CD4-positive, alpha-beta memory T cell (primary cell): ENCODE measurements around the gene EMC9. TPM values are rescaled to one million over a fixed set of nuclear protein-coding genes. Genes with fewer than 3 reads are reported as not detected.
A peak's percentile ranks its signal among the peaks of the same experiment; 100 is the strongest.

ENCODE experiments used
- CTCF ChIA-PET: fragments of 350-600 bp; sonication (Branson Sonifier 250); formaldehyde crosslinking; loops from one replicate; lab custom pipeline; 2021; ENCODE audit warnings: inconsistent platforms; ENCODE audit not compliant: partially characterized antibody; lab: Charles Lee
- POLR2A ChIA-PET: fragments of 350-600 bp; sonication (Branson Sonifier 250); formaldehyde crosslinking; loops from one replicate; lab custom pipeline; 2021; ENCODE audit not compliant: partially characterized antibody; lab: Charles Lee
- DNase-seq, 5 donors: peaks; one replicate each; pipeline versions ENCODE4 v3.0.0 to v3.0.0-alpha.2; 2020 to 2022; ENCODE audit warnings: mixed read lengths in 1 of 5
- H3K27ac ChIP-seq: one replicate; pipeline ENCODE4 v1.7.0; 2013; ENCODE audit warnings: low read depth, low read length
- H3K27me3 ChIP-seq: 2 replicates; pipeline ENCODE4 v1.7.0; 2013; ENCODE audit warnings: mild to moderate bottlenecking, low read length, moderate library complexity; ENCODE audit not compliant: insufficient read depth
- H3K36me3 ChIP-seq: 2 replicates; pipeline ENCODE4 v1.7.0; 2013; ENCODE audit warnings: mild to moderate bottlenecking, low read length, moderate library complexity; ENCODE audit not compliant: insufficient read depth
- H3K4me1 ChIP-seq: 2 replicates; pipeline ENCODE4 v1.7.0; 2013; ENCODE audit warnings: mild to moderate bottlenecking, low read length, moderate library complexity; ENCODE audit not compliant: insufficient read depth
- H3K4me3 ChIP-seq, 2 donors: one replicate each; pipeline ENCODE4 v1.7.0; 2013; ENCODE audit warnings: low read length in 2 of 2, mild to moderate bottlenecking in 1 of 2
- H3K9me3 ChIP-seq, 2 donors: one replicate each; pipeline ENCODE4 v1.7.0; 2013; ENCODE audit warnings: low read length in 2 of 2, control low read depth in 1 of 2; ENCODE audit not compliant: control insufficient read depth in 1 of 2
- H3K27ac Mint-ChIP-seq, 7 donors: one replicate each; pipeline ENCODE4 v1.8.0; 2020 to 2021; ENCODE audit warnings: mixed read lengths in 7 of 7, mild to moderate bottlenecking in 6 of 7, inconsistent platforms in 3 of 7, moderate library complexity in 3 of 7
- H3K27me3 Mint-ChIP-seq, 2 donors: one replicate each; pipeline ENCODE4 v1.8.0; 2020 to 2021; ENCODE audit warnings: mixed read lengths in 2 of 2
- H3K36me3 Mint-ChIP-seq, 2 donors: one replicate each; pipeline ENCODE4 v1.8.0; 2020 to 2021; ENCODE audit warnings: mixed read lengths in 2 of 2, inconsistent platforms in 1 of 2, mild to moderate bottlenecking in 1 of 2
- H3K4me1 Mint-ChIP-seq, 4 donors: one replicate each; pipeline ENCODE4 v1.8.0; 2020 to 2021; ENCODE audit warnings: mixed read lengths in 4 of 4, mild to moderate bottlenecking in 1 of 4
- H3K4me3 Mint-ChIP-seq, 8 donors: one replicate each; pipeline ENCODE4 v1.8.0; 2020 to 2021; ENCODE audit warnings: mixed read lengths in 8 of 8, mild to moderate bottlenecking in 7 of 8, moderate library complexity in 6 of 8, inconsistent platforms in 3 of 8
- H3K9me3 Mint-ChIP-seq, 8 donors: one replicate each; pipeline ENCODE4 v1.8.0; 2020 to 2021; ENCODE audit warnings: mixed read lengths in 8 of 8, mild to moderate bottlenecking in 5 of 8, inconsistent platforms in 3 of 8, moderate library complexity in 1 of 8
- intact Hi-C: fragments of 100-400 bp; cut with micrococcal nuclease; formaldehyde crosslinking; loops from one replicate; pipeline ENCODE4 v1.15.1; 2023
- polyA plus RNA-seq, 2 donors: library from polyadenylated mRNA; unstranded; fragments of 300-500 nt; fragmentation: Illumina TruSeq; gene quantifications; one replicate each; pipeline ENCODE4 v1.2.3, GENCODE V29; 2021
- total RNA-seq, 2 experiments: library from RNA; stranded (reverse); gene quantifications; one replicate each; pipeline ENCODE4 v1.2.3, GENCODE V29; 2021

Gene EMC9
- total and polyA plus RNA-seq, 4 experiments from 2014 or later, result 11.4 to 33.9 (median 23.3) TPM

DNA sequence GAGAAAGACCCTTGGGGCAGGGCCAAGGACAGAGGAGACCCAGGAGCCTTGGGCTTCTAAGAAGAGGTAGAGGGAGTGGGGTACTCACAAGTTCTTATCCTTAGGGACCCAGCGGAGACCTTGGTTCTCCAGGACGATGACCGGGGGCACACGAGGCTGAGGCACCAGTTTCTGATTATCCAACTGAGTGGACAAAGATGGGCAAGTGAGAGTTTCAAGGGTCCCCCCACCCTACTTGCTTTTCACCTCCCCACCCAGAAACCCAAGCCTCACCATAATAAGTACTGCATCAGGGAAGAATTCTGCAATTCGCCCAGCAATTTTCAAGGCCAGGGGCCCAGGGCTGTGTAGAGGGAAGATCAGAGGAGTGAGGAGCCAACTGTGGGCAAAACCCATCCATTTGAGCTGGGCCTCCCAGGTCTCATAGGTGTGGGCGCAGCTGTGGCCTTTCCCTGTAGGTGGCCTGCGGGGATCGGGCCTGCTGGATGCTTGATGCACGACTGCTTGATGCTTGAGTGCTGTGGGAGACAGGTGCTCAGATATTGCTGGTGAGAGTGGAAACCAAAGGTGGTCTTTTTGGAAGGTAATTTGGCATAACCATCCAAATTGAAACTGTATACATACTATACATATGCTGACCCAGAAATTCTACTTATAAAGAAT, 2.0 kb downstream of the EMC9 start:
- H3K27me3 ChIP-seq, result no peaks in the 10 kb centered on the region
- intact Hi-C loops, result no loop called here
- POLR2A ChIA-PET, result interaction anchor here (0.7 to 16.1 kb wide), 7 partner anchors 7 to 292 kb away, joined by 4 to 347 read pairs (median 16); partner anchors contain the start of genes DCAF11, IRF9, NRL and PSME2
- H3K36me3 ChIP-seq, result peaks cover 40% of the 10 kb centered on the region
- H3K4me1 ChIP-seq, result peaks cover 62% of the 10 kb centered on the region
- Mint-ChIP-seq H3K36me3 (peaks cover 27 to 55% of the 10 kb centered on the region in 2 donors), H3K4me1 (peaks cover 35 to 83% (median 54%) of the 10 kb centered on the region in 4 donors), H3K27me3 (no peaks in the 10 kb centered on the region), H3K27ac (peak overlapping the region in 6 of 7 donors; percentile 52 to 94 (median 69)), H3K9me3 (peaks cover 0 to 2% (median 0%) of the 10 kb centered on the region in 8 donors), H3K4me3 (peak overlapping the region; percentile 49 to 94 (median 72))
- peak overlapping the region; percentile 29 for H3K27ac ChIP-seq
- DNase-seq, result peak in 1 of 5 donors; percentile 58
- no peak overlapping the region for H3K4me3 ChIP-seq
- CTCF ChIA-PET, result interaction anchor here (1.1 to 6.4 kb wide), 5 partner anchors 21 to 292 kb away, joined by 3 to 53 read pairs (median 8); partner anchors contain the start of gene IRF9
- H3K9me3 ChIP-seq, result no peaks in the 10 kb centered on the region

- POLR2A ChIA-PET, result interaction anchor here (0.7 to 16.1 kb wide), 14 partner anchors 8 to 293 kb away, joined by 3 to 347 read pairs (median 20); partner anchors contain the start of genes CHMP4A, DCAF11, IRF9 and NRL
- H3K4me1 Mint-ChIP-seq, result peaks cover 33 to 75% (median 51%) of the 10 kb centered on the region in 4 donors
Observed at GRCh38 chr14:24138396-24139271, 2.8 kb downstream of the EMC9 start.

DNA sequence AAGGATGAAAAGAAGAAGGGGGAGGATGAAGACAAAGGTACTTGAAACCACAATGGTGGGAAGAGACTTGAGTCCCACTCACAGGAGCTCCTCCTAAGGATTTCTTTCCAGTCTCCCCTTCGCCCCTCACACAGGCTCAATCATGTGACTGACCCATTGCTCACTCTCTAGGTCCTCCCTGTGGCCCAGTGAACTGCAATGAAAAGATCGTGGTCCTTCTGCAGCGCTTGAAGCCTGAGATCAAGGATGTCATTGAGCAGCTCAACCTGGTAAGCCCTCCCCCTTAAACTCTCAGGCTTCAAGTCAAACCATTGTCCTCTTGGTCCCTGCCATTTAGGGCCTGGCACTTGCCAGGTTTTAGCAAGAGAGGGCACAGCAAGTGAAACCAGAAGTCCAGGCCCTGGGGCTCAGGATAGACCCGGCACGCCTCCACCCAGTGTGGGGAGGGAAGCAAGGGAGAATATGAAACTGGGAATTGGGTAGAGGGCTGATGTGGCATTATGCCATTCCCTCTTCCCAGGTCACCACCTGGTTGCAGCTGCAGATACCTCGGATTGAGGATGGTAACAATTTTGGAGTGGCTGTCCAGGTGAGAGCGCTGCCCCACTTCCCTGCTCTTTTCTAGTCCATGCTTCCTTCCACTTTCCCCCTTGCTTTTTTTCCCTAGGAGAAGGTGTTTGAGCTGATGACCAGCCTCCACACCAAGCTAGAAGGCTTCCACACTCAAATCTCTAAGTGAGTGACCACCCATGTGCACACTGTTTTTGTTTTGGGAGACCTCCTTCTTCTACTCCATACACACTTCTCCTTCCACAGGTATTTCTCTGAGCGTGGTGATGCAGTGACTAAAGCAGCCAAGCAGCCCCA, 3.6 kb downstream of the EMC9 start:
- Mint-ChIP-seq H3K4me3 (peak overlapping the region; percentile 36 to 94 (median 91)), H3K9me3 (peaks cover 0 to 2% (median 0%) of the 10 kb centered on the region in 8 donors), H3K27ac (peak overlapping the region; percentile 63 to 94 (median 91)), H3K36me3 (peaks cover 23 to 43% of the 10 kb centered on the region in 2 donors), H3K4me1 (peaks cover 31 to 72% (median 51%) of the 10 kb centered on the region in 4 donors), H3K27me3 (no peaks in the 10 kb centered on the region)
- Histone ChIP-seq H3K9me3 (no peaks in the 10 kb centered on the region), H3K36me3 (peaks cover 24% of the 10 kb centered on the region), H3K4me1 (peaks cover 56% of the 10 kb centered on the region), H3K4me3 (no peak overlapping the region), H3K27ac (peak overlapping the region; percentile 84), H3K27me3 (no peaks in the 10 kb centered on the region)
- no peak for DNase-seq
- ChIA-PET CTCF (interaction anchor here (0.7 to 6.4 kb wide), 7 partner anchors 8 to 294 kb away, joined by 3 to 53 read pairs (median 8); partner anchors contain the start of genes DCAF11, IRF9, NRL and PSME2), POLR2A (interaction anchor here (0.6 to 16.1 kb wide), 17 partner anchors 8 to 673 kb away, joined by 3 to 347 read pairs (median 20); partner anchors contain the start of genes CBLN3, CHMP4A, DCAF11 and IPO4)
- intact Hi-C loops, result loop anchor here (2.0 kb wide), 1 partner anchor 581 kb away; the partner anchor contains the start of gene THTPA

More at GRCh38 chr14:24138396-24139271, 2.8 kb downstream of the EMC9 start:
- peak overlapping the region in 6 of 7 donors; percentile 15 to 94 (median 62) for H3K27ac Mint-ChIP-seq
- H3K27me3 ChIP-seq, result no peaks in the 10 kb centered on the region
- DNase-seq, result no peak
- peaks cover 59% of the 10 kb centered on the region for H3K4me1 ChIP-seq
- intact Hi-C loops, result no loop called here
- no peaks in the 10 kb centered on the region for H3K9me3 ChIP-seq
- peaks cover 32% of the 10 kb centered on the region for H3K36me3 ChIP-seq
- peaks cover 0 to 2% (median 0%) of the 10 kb centered on the region in 8 donors for H3K9me3 Mint-ChIP-seq
- peak overlapping the region; percentile 48 to 94 (median 72) for H3K4me3 Mint-ChIP-seq
- CTCF ChIA-PET, result interaction anchor here (1.3 to 6.4 kb wide), 4 partner anchors 8 to 293 kb away, joined by 3 to 53 read pairs (median 16); partner anchors contain the start of genes IRF9, PSME2 and RNF31
- H3K4me3 ChIP-seq, result no peak overlapping the region
- peak overlapping the region; percentile 84 for H3K27ac ChIP-seq
- H3K36me3 Mint-ChIP-seq, result peaks cover 23 to 52% of the 10 kb centered on the region in 2 donors
- no peaks in the 10 kb centered on the region for H3K27me3 Mint-ChIP-seq

DNA sequence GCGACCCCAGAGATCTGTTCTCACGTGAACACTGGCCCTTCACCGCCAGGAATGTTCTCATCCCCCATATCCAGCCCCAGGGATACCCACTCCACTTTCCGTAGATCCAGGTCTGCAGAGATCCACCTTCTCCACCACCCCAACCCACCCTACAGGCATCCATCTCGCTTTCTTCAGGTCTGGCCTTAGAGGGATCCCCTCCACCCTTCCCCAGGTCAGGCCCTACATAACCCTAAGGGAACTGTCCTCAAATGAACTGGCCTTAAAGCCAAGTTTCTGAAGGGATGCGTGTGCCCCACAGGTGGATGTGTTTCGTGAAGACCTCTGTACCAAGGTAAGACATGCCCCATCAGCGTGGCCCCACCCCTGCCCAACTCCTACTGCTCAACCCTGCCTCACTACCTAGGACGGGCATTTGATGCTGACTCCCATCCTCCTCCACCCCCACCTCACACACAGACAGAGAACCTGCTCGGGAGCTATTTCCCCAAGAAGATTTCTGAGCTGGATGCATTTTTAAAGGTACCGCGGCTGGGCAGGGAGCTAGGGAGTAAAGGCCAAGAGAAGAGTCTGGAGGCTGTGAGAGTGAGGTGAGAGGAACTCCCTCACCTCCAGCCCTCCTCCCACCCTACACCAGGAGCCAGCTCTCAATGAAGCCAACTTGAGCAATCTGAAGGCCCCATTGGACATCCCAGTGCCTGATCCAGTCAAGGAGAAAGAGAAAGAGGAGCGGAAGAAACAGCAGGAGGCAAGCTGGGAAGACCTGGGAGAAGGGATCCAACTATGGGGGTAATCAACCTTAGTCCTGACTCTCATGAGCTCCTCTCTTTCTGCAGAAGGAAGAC, 4.5 kb downstream of the EMC9 start:
- Mint-ChIP-seq H3K27ac (peak overlapping the region; percentile 88 to 94 (median 91)), H3K36me3 (peaks cover 23 to 42% of the 10 kb centered on the region in 2 donors), H3K9me3 (peaks cover 0 to 4% (median 0%) of the 10 kb centered on the region in 8 donors), H3K27me3 (no peaks in the 10 kb centered on the region), H3K4me1 (peaks cover 34 to 75% (median 53%) of the 10 kb centered on the region in 4 donors), H3K4me3 (peak overlapping the region; percentile 87 to 94 (median 92))
- Histone ChIP-seq H3K27ac (peak overlapping the region; percentile 84), H3K36me3 (peaks cover 22% of the 10 kb centered on the region), H3K9me3 (no peaks in the 10 kb centered on the region), H3K4me3 (peak overlapping the region; percentile 30 to 87), H3K4me1 (peaks cover 56% of the 10 kb centered on the region), H3K27me3 (no peaks in the 10 kb centered on the region)
- ChIA-PET CTCF (interaction anchor here (0.7 to 6.4 kb wide), 11 partner anchors 9 to 197 kb away, joined by 3 to 53 read pairs (median 7); partner anchors contain the start of genes DCAF11, IRF9, NRL and PSME2), POLR2A (interaction anchor here (0.6 to 16.1 kb wide), 23 partner anchors 9 to 674 kb away, joined by 3 to 347 read pairs (median 14); partner anchors contain the start of genes CARMIL3, CBLN3, CHMP4A and DCAF11)
- no peak for DNase-seq
- intact Hi-C loops, result loop anchor here (1.0 to 2.0 kb wide), 4 partner anchors 10 to 580 kb away; partner anchors contain the start of genes DCAF11, IRF9, NRL and RNF31

DNA sequence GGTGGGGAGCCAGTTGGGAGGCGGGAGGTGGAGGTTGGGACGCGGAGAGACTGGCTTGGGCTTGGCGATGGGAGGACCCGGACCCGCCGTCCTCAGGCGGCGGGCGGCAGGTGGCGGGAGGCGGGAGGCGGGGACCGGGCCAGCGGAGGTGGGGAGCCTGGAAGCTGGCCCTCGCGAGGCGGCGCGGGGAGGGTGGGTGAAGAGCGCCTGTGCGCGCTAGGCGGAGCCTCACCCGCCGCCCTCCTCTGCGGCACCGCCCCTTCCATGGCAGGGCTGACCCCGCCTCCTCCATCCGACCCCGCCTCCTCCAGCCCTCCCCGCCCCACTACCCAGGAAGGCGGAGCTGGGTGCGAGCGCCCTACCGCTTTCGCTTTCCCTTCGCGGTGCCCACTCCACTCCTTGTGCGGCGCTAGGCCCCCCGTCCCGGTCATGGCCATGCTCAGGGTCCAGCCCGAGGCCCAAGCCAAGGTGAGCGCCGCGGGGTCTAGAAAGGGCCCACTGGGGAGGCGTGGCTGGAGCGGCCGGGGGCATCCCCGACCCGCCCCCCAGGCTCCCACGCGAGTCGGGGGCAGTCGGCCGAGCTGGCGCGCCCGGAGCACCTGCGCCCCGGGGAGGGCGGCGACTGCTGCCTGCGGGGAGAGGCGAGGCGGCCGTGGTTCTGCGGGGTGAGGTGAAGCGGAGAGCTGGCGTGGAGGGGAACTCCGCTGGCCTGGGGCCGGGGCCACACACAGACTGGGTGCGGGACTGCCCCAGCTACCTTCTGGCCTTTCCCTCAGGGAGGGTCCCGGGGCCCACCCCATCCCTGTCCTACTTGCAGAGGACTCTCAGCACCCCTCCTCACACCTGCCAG, 5.3 kb downstream of the EMC9 start, which contains the start of gene PSME1:
Gene PSME1, plus strand, starts transcription at position 361 of the 850 bp plus-strand sequence. Its CDS starts 69 bp downstream, at position 430.
- intact Hi-C loops, result loop anchor here (1.0 to 2.0 kb wide), 4 partner anchors 11 to 579 kb away; partner anchors contain the start of genes DCAF11, IRF9, NRL and RNF31
- CTCF ChIA-PET, result interaction anchor here (0.7 to 6.4 kb wide), 14 partner anchors 10 to 198 kb away, joined by 3 to 53 read pairs (median 5); partner anchors contain the start of genes CIDEB, DCAF11, IRF9 and NRL
- H3K27me3 ChIP-seq, result no peaks in the 10 kb centered on the region
- Mint-ChIP-seq H3K9me3 (peaks cover 0 to 4% (median 0%) of the 10 kb centered on the region in 8 donors), H3K4me1 (peaks cover 35 to 70% (median 55%) of the 10 kb centered on the region in 4 donors), H3K36me3 (peaks cover 23 to 35% of the 10 kb centered on the region in 2 donors), H3K27ac (peak within 1 kb of the TSS; percentile 88 to 96 (median 94)), H3K4me3 (peak within 1 kb of the TSS; percentile 87 to 94 (median 92)), H3K27me3 (no peaks in the 10 kb centered on the region)
- H3K9me3 ChIP-seq, result no peaks in the 10 kb centered on the region
- POLR2A ChIA-PET, result interaction anchor here (0.6 to 16.1 kb wide), 27 partner anchors 10 to 815 kb away, joined by 3 to 347 read pairs (median 9); partner anchors contain the start of genes CARMIL3, CBLN3, CHMP4A and DCAF11
- peaks cover 22% of the 10 kb centered on the region for H3K36me3 ChIP-seq
- H3K4me1 ChIP-seq, result peaks cover 59% of the 10 kb centered on the region
- H3K4me3 ChIP-seq, result peak within 1 kb of the TSS; percentile 30 to 87
- DNase-seq, result peak; percentile 92 to 94 (median 93)
- H3K27ac ChIP-seq, result peak within 1 kb of the TSS; percentile 84
